Skeletal muscle satellite cell (primary cell): ENCODE results near the gene UBE2E3.

Source experiments
- H3K27me3 ChIP-seq: 2 replicates; pipeline ENCODE4 v1.7.0; 2013; ENCODE audit warnings: low read length; ENCODE audit not compliant: control insufficient read depth, insufficient read depth
- H3K36me3 ChIP-seq: 2 replicates; pipeline ENCODE4 v1.7.0; 2013; ENCODE audit warnings: mild to moderate bottlenecking, control low read depth, low read length; ENCODE audit not compliant: insufficient read depth
- H3K4me1 ChIP-seq: 2 replicates; pipeline ENCODE4 v1.7.0; 2013; ENCODE audit warnings: low read length; ENCODE audit not compliant: control insufficient read depth, insufficient read depth
- H3K4me2 ChIP-seq: 2 replicates; pipeline ENCODE4 v1.7.0; 2013; ENCODE audit warnings: mild to moderate bottlenecking, low read length
- H3K4me3 ChIP-seq: 2 replicates; pipeline ENCODE4 v1.7.0; 2013; ENCODE audit warnings: low read length
- H3K9ac ChIP-seq: 2 replicates; pipeline ENCODE4 v1.7.0; 2013; ENCODE audit warnings: mild to moderate bottlenecking, low read depth, low read length, moderate library complexity
- H3K9me3 ChIP-seq: replicated peaks from 2 replicates; pipeline ENCODE4 v1.7.0; 2013; ENCODE audit warnings: mild to moderate bottlenecking, control low read depth, low read length

Gene UBE2E3

DNA sequence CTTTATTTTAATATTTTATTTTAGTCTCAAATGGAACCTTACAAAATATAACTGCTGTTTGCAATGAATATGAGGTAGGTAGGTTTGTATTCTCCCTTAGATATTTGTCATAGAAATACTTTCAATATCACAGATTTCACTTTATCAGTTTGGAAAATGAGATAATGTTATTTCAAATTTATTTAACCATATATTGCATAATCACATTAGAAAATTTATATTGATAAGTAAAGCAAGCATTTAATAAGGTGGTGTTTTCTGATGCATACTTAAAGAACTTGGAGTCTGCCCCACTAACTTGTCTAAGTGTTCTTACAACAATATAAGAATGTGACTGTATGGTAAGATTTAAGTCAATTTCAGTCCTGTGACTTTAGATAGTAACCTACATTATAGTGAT, 85.1 kb downstream of the UBE2E3 start:
- H3K27me3 ChIP-seq, result no peaks in the 10 kb centered on the region
- no peak overlapping the region for H3K4me2 ChIP-seq
- H3K36me3 ChIP-seq, result peaks cover 10% of the 10 kb centered on the region
- no peaks in the 10 kb centered on the region for H3K9me3 ChIP-seq
- H3K9ac ChIP-seq, result no peak overlapping the region
- H3K4me3 ChIP-seq, result no peak overlapping the region
- peaks cover 5% of the 10 kb centered on the region for H3K4me1 ChIP-seq

DNA sequence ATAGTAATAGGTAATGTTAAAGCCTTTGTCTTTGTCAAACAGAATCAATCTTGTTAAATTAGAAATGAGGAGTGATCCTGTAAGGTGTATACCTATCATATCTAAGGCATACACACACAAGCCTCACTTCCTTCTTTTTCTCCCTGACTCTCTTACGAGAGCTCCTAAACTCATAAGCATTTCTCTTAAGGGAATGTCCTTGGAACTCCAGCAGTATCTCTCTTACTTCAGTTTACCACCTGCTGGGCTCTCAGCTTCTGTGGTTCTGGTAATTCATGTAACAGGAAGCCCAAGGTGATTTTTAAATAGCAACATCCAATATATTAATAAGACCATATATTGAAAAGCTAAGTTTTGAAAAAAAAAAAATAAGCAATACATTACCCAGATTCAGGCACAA, 85.9 kb downstream of the UBE2E3 start:
- Histone ChIP-seq H3K9ac (no peak overlapping the region), H3K4me2 (no peak overlapping the region), H3K27me3 (no peaks in the 10 kb centered on the region), H3K36me3 (peaks cover 10% of the 10 kb centered on the region), H3K4me3 (no peak overlapping the region), H3K9me3 (no peaks in the 10 kb centered on the region), H3K4me1 (peaks cover 5% of the 10 kb centered on the region)

DNA sequence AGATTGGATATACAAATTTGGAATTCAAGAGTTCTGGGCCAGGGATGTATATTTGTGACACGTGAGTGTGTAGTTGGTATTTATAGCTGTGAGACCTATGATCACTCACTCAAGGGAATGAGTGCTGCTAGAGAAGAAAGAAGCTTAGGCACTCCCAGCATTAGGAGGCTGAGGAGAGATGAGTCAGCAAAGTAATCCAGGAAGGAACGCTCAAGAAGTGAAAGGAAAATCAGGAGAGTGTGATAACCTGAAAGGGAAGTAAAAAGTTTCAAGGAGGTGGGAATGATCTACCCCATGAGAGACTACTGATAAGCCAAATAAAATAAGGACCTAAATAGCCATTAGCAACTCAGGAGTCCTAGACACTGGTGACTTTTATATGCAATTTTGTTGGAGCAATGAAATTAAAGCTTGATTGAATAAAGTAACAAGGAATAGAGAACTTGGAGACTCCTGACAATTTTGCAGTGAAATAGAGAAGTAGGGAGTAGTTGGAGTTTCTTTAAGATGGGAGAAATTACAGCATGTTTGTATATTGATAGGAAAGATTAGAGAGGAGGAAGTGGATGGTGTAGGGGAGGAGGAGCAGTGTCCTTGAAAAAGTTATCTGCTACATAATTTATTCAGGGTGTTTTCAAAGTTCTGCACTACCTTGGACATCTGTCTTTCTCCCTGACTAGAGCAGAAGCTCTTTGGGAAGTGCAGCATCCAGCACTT, 89.9 kb downstream of the UBE2E3 start:
- Histone ChIP-seq H3K27me3 (no peaks in the 10 kb centered on the region), H3K9ac (no peak overlapping the region), H3K4me1 (peaks cover 15% of the 10 kb centered on the region), H3K9me3 (no peaks in the 10 kb centered on the region), H3K4me3 (no peak overlapping the region), H3K36me3 (peaks cover 5% of the 10 kb centered on the region), H3K4me2 (no peak overlapping the region)

DNA sequence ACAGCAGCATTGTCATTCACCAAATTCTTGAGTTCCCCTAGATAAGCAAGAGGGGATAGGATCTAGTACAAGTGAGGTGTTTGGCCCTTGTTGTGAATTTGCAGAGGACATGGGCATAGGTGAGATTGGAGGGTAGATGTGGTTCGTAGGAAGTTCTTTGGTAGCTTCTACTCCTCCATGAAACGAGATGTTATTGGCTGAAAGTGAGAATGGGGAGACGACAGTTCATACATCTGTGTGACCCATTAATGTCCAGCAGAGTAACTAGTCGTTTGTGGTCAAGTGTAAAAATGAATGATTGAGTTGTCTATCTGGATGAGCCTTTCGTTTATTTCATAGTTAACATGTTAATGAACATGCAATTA, 90.4 kb downstream of the UBE2E3 start:
- Histone ChIP-seq H3K4me1 (peaks cover 15% of the 10 kb centered on the region), H3K9me3 (no peaks in the 10 kb centered on the region), H3K27me3 (no peaks in the 10 kb centered on the region)

DNA sequence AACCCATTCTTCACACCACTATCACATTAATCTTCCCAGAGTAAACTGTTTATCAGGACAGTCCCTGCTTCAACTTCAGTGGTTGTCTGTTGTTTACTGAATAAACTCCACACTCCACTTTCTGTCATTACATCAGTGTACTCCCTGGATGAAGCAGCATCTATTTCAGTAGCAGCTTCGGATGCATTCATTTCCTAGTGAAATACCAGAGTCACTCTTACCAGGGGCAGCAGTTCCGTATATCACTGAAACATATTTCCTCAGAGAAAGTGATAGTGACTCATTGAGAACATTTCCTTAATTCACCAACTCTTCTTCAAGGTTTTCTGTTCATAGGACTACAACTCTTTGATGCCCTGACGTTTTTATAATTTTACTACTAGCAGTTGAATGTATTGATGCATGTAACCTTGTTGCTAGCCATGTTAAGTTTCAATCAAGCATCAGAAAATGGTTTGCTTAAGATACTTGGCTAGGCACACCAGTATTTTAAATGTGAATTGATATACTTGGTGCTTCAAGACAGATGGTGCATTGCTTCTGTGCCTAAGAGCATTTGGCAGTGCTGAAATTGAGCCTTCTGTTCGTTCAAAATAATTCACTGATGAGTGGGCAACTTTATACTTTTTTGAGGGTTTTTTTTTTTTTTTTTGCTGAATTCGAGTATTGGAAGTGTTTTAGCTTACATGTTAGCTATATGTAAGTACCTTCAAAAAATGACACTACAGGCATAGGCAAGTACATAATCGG, 92.3 kb downstream of the UBE2E3 start:
- no peak overlapping the region for H3K4me2 ChIP-seq
- no peak overlapping the region for H3K9ac ChIP-seq

More for the DNA sequence above, 90.4 kb downstream of the UBE2E3 start:
- Histone ChIP-seq H3K4me2 (no peak overlapping the region), H3K4me3 (no peak overlapping the region), H3K36me3 (peaks cover 5% of the 10 kb centered on the region), H3K9ac (no peak overlapping the region)

DNA sequence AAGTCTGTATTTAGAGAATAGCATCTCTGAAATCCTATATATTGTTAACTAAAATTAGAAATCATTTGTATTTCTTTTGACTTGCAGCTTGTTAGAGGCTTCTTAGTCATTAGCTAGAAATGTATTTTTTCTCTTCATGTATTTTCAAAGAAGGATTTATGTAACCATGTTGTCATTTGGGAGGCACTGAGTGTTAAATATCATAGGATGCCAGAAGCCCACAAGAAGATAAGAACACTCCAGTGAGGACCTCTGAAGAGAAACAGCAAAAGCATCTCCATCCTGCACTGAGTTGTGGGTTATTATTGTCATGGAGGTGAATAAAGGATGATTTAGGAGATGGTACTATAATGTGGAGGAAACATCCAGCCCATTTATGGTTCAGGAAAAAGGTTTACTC, 93.5 kb downstream of the UBE2E3 start:
- Histone ChIP-seq H3K9me3 (no peaks in the 10 kb centered on the region), H3K4me2 (no peak overlapping the region), H3K4me3 (no peak overlapping the region), H3K9ac (no peak overlapping the region), H3K36me3 (peaks cover 3% of the 10 kb centered on the region), H3K27me3 (no peaks in the 10 kb centered on the region), H3K4me1 (peaks cover 15% of the 10 kb centered on the region)

More for the DNA sequence above, 92.3 kb downstream of the UBE2E3 start:
- no peaks in the 10 kb centered on the region for H3K9me3 ChIP-seq
- no peaks in the 10 kb centered on the region for H3K27me3 ChIP-seq
- H3K4me1 ChIP-seq, result peaks cover 15% of the 10 kb centered on the region
- H3K36me3 ChIP-seq, result peaks cover 3% of the 10 kb centered on the region
- H3K4me3 ChIP-seq, result no peak overlapping the region

DNA sequence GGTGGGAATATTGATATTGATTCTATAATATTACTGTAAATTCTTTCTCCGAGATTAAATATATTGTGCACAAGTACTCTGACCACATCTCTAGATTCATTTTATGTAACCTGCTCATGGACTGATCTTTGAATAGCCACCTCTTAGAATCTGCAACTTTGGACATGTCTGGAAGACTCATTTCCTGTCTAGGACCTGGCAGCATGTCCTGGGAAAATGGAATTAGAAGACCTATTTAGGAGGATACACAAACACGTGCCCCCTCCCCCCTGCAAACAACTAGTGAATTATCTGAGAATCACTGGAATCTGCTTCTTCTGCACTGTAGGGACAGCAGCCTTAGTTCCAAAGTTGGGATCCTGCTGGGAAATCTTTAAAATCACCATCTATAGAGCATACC, 94.1 kb downstream of the UBE2E3 start:
- H3K36me3 ChIP-seq, result peaks cover 3% of the 10 kb centered on the region
- no peaks in the 10 kb centered on the region for H3K27me3 ChIP-seq
- no peak overlapping the region for H3K4me2 ChIP-seq
- H3K9me3 ChIP-seq, result no peaks in the 10 kb centered on the region
- H3K9ac ChIP-seq, result no peak overlapping the region
- no peak overlapping the region for H3K4me3 ChIP-seq
- H3K4me1 ChIP-seq, result peaks cover 15% of the 10 kb centered on the region

DNA sequence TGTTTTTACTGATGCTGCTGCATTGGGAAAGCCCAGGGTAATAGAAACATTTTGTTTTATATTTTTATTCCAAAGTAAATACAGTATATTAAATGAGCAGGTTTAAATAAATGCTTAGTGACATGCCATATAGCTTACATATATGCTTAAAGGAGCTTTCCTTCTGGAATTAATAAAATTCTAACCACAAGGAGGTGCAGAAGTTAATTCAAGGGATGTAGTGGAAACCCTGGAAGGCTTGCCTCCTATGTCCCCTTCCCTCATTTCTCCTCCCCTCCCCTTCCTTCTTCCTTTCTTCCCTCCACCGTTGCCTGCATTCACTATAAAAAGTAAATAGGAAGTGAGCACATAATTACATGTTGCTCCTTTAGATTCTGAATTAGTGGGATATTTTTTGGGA, 96.3 kb downstream of the UBE2E3 start:
- Histone ChIP-seq H3K9me3 (no peaks in the 10 kb centered on the region), H3K4me2 (no peak overlapping the region), H3K9ac (no peak overlapping the region), H3K4me3 (no peak overlapping the region), H3K36me3 (peaks cover 3% of the 10 kb centered on the region), H3K4me1 (peaks cover 11% of the 10 kb centered on the region), H3K27me3 (no peaks in the 10 kb centered on the region)

DNA sequence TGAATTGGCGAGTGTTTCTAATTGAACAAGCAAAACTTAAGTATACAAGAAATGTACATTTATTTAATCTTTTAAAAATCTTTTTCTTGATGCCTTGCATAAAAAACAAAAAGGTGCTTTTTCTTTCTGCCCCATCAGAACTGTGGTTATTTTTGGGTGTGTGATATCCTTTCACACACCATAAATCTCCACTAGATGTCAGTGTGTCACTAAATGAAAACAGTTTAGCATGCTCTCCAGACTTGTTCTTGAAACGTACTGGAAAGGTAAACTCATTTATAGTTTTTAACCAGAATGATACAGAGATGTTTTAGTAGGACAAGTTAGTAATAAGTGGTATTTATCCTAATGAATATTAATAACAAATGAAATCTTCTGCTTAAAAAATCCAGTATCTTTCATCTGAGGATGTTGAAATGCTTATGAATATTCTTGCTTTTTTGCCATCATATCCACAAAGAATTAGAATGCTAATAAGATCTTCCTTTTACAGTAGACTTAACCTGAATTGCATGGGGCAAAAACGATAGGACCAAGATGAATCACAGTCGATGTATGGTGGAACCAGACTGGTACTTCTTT, 96.8 kb downstream of the UBE2E3 start:
- Histone ChIP-seq H3K4me1 (peaks cover 11% of the 10 kb centered on the region), H3K4me2 (no peak overlapping the region), H3K36me3 (peaks cover 3% of the 10 kb centered on the region), H3K9me3 (no peaks in the 10 kb centered on the region), H3K27me3 (no peaks in the 10 kb centered on the region), H3K9ac (no peak overlapping the region), H3K4me3 (no peak overlapping the region)

DNA sequence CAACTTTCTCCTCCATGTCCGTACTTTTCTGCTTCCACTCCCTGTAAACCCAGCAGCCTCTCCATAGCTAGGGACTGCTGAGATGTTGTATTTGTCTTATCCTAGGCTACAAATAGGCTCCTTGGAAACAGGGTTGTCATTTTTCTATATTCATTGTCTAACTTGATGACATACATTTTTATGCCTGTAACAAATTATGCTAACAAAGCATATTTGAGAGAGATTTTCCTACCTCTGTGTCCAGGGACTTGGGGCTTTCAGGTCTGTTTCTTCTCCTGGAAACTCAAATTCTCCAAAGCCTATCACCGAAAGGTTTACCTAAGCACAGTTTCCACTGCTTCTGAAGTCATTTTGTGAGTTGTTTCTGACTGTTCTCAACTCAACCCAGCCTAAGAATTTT, 102.7 kb downstream of the UBE2E3 start:
- no peaks in the 10 kb centered on the region for H3K9me3 ChIP-seq
- no peaks in the 10 kb centered on the region for H3K4me1 ChIP-seq
- no peaks in the 10 kb centered on the region for H3K27me3 ChIP-seq
- H3K9ac ChIP-seq, result no peak overlapping the region
- no peaks in the 10 kb centered on the region for H3K36me3 ChIP-seq
- no peak overlapping the region for H3K4me2 ChIP-seq
- H3K4me3 ChIP-seq, result no peak overlapping the region

DNA sequence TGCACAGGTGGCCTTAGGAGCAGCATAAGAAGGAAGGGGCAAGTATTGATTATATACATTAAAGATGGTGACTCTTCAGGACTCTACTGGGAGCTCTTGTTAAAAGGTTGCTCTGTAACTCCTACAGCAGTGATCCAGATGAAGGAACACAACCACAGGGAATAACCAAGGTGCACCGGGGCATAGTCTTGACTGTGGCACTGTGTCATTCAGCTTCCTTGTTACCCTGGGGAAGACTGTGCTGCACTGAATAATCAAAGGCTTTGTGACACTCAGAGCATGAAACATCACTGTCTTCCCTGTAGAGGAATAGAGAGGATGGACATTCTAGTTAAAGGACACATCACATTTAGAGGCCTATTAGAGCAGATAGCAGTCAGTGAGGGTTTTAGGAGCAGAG, 105.3 kb downstream of the UBE2E3 start:
- H3K4me1 ChIP-seq, result no peaks in the 10 kb centered on the region
- no peak overlapping the region for H3K4me2 ChIP-seq
- H3K27me3 ChIP-seq, result no peaks in the 10 kb centered on the region
- H3K36me3 ChIP-seq, result no peaks in the 10 kb centered on the region
- no peak overlapping the region for H3K4me3 ChIP-seq
- no peaks in the 10 kb centered on the region for H3K9me3 ChIP-seq
- H3K9ac ChIP-seq, result no peak overlapping the region
